Parathyroid adenoma (tissue), 2 donors: ENCODE data around the gene ATF6B.
A peak's percentile ranks its signal among the peaks of the same experiment; 100 is the strongest.

Experiments
- H2AFZ ChIP-seq: fragments of 300-600 bp; sonication (generic); one replicate; pipeline ENCODE4 v1.7.0; 2017; ENCODE audit warnings: antibody characterized with exemption, mild to moderate bottlenecking
- H3K27ac ChIP-seq: fragments of 300-600 bp; sonication (generic); one replicate; pipeline ENCODE4 v1.7.0; 2017
- H3K27me3 ChIP-seq: fragments of 300-600 bp; sonication (generic); one replicate; pipeline ENCODE4 v1.7.0; 2017; ENCODE audit warnings: low read length; ENCODE audit not compliant: control insufficient read depth, insufficient read depth
- H3K36me3 ChIP-seq: fragments of 300-600 bp; sonication (generic); one replicate; pipeline ENCODE4 v1.7.0; 2017; ENCODE audit warnings: low read length; ENCODE audit not compliant: control insufficient read depth, insufficient read depth
- H3K4me1 ChIP-seq: fragments of 300-600 bp; sonication (generic); one replicate; pipeline ENCODE4 v1.7.0; 2017; ENCODE audit warnings: control low read depth
- H3K4me2 ChIP-seq: fragments of 300-600 bp; sonication (generic); one replicate; pipeline ENCODE4 v1.7.0; 2017; ENCODE audit warnings: low read length
- H3K4me3 ChIP-seq: fragments of 300-600 bp; sonication (generic); one replicate; pipeline ENCODE4 v1.7.0; 2017; ENCODE audit warnings: low read depth, low read length
- H3K79me2 ChIP-seq: fragments of 300-600 bp; sonication (generic); one replicate; pipeline ENCODE4 v1.7.0; 2017; ENCODE audit warnings: control low read depth
- H3K9ac ChIP-seq: fragments of 300-600 bp; sonication (generic); one replicate; pipeline ENCODE4 v1.7.0; 2017; ENCODE audit warnings: mild to moderate bottlenecking
- H3K9me3 ChIP-seq: fragments of 300-600 bp; sonication (generic); one replicate; pipeline ENCODE4 v1.7.0; 2017; ENCODE audit warnings: low read length; ENCODE audit not compliant: control insufficient read depth
- TF ChIP-seq, protein P1 (sequence below): fragments of 300-600 bp; sonication (generic); IDR thresholded peaks from one replicate; pipeline ENCODE4 v1.7.0; 2017; ENCODE audit warnings: antibody characterized with exemption, mild to moderate bottlenecking
- donor health status: primary hyperparathyroidism.

Gene ATF6B

GRCh38 chr6:32126880-32127279 is 1.2 kb downstream of the ATF6B start:
- H3K4me1 ChIP-seq: peaks cover 18% of the 10 kb centered on the region
- H3K9ac ChIP-seq: no peak overlapping the region
- H3K79me2 ChIP-seq: peaks cover 14% of the 10 kb centered on the region
- no peaks in the 10 kb centered on the region for H3K9me3 ChIP-seq
- H2AFZ ChIP-seq: no peak overlapping the region
- peak overlapping the region; percentile 94 for H3K4me2 ChIP-seq
- TF ChIP-seq, protein P1, sequence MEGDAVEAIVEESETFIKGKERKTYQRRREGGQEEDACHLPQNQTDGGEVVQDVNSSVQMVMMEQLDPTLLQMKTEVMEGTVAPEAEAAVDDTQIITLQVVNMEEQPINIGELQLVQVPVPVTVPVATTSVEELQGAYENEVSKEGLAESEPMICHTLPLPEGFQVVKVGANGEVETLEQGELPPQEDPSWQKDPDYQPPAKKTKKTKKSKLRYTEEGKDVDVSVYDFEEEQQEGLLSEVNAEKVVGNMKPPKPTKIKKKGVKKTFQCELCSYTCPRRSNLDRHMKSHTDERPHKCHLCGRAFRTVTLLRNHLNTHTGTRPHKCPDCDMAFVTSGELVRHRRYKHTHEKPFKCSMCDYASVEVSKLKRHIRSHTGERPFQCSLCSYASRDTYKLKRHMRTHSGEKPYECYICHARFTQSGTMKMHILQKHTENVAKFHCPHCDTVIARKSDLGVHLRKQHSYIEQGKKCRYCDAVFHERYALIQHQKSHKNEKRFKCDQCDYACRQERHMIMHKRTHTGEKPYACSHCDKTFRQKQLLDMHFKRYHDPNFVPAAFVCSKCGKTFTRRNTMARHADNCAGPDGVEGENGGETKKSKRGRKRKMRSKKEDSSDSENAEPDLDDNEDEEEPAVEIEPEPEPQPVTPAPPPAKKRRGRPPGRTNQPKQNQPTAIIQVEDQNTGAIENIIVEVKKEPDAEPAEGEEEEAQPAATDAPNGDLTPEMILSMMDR: no peak
- H3K27ac ChIP-seq: no peak overlapping the region
- no peaks in the 10 kb centered on the region for H3K27me3 ChIP-seq
- no peaks in the 10 kb centered on the region for H3K36me3 ChIP-seq
- H3K4me3 ChIP-seq: peak overlapping the region; percentile 100

GRCh38 chr6:32123681-32124080 is 4.4 kb downstream of the ATF6B start:
- H3K79me2 ChIP-seq: peaks cover 14% of the 10 kb centered on the region
- H3K27ac ChIP-seq: no peak overlapping the region
- no peaks in the 10 kb centered on the region for H3K36me3 ChIP-seq
- H3K4me3 ChIP-seq: no peak overlapping the region
- no peaks in the 10 kb centered on the region for H3K9me3 ChIP-seq
- H3K4me2 ChIP-seq: no peak overlapping the region
- no peak overlapping the region for H3K9ac ChIP-seq
- no peaks in the 10 kb centered on the region for H3K27me3 ChIP-seq
- TF ChIP-seq, protein P1: no peak
- no peak overlapping the region for H2AFZ ChIP-seq
- H3K4me1 ChIP-seq: peaks cover 13% of the 10 kb centered on the region

DNA sequence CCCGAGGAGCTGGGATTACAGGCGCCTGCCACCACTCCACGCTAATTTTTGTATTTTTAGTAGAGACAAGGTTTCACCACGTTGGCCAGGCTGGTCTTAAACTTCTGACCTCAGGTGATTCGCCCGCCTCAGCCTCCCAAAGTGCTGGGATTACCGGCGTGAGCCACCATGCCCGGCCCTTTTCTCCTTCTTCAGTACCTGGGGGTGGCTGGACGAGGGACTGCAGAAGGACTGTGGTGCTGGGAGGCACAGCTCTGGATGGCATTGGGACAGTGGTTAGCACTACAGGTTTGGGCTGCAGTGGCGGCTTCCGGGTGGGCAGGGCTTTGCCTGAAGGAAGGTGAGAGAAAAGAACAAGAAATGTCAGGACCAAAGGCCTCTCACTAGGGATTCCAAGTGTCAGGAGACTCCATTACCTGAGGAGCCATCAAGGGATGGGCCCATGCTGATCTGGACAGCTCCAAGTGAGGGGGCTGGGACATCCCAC is 7.4 kb downstream of the ATF6B start:
- H3K27ac ChIP-seq: no peak overlapping the region

DNA sequence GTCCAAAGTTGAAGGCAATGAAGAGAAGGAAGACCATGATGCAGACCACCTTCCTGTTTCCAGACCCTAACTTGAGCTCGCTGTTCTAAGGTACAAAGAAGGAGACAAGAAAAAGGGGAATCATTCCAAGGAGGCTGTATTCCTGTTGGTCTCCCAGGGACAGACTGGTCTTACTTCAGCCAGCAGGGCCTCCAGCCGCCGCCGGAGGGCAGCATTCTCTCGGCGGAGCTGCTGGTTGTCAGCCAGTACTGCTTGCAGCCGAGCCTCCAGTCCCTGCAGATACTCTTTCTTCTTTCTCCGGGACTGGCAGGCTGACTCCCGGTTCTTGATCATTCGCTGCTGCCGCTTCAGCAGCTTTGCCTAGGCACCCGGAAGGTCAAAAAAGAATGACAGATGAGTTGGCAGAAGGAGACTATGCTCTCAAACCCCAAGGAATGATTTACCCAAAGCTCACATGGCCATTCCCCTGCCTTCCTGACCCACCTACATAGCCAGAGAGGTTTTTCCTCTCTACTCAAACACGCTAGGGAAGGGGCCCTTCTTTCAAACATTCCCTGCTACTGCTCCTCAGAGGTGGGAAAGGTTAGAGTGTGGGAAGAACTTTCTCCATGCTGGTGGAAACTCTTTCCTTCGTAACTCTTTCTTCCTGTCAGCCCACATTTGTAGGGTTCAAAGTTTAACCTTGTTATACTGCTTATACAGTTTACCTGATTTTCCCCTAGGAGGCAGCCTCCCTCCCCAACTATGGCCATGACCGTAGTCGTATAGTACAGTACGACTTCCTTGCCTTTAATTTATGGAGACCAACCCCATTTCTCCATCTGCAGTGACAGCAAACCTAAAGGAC is 9.0 kb downstream of the ATF6B start:
- Histone ChIP-seq H3K4me2 (peak overlapping the region; percentile 12), H3K27ac (no peak overlapping the region), H2AFZ (no peak overlapping the region), H3K79me2 (no peaks in the 10 kb centered on the region), H3K4me3 (peak overlapping the region; percentile 28), H3K4me1 (no peaks in the 10 kb centered on the region), H3K27me3 (no peaks in the 10 kb centered on the region), H3K36me3 (no peaks in the 10 kb centered on the region), H3K9ac (no peak overlapping the region), H3K9me3 (no peaks in the 10 kb centered on the region)
- TF ChIP-seq, protein P1: peak; percentile 94

More for the DNA sequence above, 7.4 kb downstream of the ATF6B start:
- no peaks in the 10 kb centered on the region for H3K36me3 ChIP-seq
- no peak overlapping the region for H2AFZ ChIP-seq
- no peaks in the 10 kb centered on the region for H3K4me1 ChIP-seq
- H3K4me3 ChIP-seq: no peak overlapping the region
- TF ChIP-seq, protein P1: no peak
- H3K27me3 ChIP-seq: no peaks in the 10 kb centered on the region
- H3K79me2 ChIP-seq: no peaks in the 10 kb centered on the region
- H3K4me2 ChIP-seq: no peak overlapping the region
- no peak overlapping the region for H3K9ac ChIP-seq
- H3K9me3 ChIP-seq: no peaks in the 10 kb centered on the region
